NCI-H1048 (cell line): ENCODE results near the gene RNU2-63P.
"Not testable (repeated sequence)": the region's sequence is repeated elsewhere in the genome, so short reads cannot be mapped to it uniquely, and the experiment has no call there.

Source experiments
- DNase-seq: peaks from one replicate; lab custom pipeline; 2025; lab: John Stamatoyannopoulos, UW

The RNU2-63P gene

DNA sequence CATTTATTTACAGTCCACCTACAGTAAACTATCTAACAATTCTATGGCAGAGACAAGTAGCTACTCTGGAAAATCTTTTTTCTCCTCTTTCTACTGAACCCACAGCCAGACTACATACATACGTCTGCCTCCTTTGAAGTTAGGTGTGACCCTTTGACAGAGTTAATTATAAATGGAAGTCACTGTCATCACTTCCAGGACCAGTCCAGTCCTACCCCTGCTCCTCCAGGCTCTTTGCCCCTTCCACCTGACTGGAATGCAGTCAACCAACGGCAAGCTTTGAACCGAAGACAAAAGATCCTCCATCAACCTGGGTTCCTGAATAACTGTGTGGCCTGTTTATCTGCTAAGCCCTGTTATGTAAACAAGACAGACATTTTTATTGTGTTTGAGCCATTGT lies 35.2 kb downstream of the RNU2-63P start:
- not testable (repeated sequence) for DNase-seq

DNA sequence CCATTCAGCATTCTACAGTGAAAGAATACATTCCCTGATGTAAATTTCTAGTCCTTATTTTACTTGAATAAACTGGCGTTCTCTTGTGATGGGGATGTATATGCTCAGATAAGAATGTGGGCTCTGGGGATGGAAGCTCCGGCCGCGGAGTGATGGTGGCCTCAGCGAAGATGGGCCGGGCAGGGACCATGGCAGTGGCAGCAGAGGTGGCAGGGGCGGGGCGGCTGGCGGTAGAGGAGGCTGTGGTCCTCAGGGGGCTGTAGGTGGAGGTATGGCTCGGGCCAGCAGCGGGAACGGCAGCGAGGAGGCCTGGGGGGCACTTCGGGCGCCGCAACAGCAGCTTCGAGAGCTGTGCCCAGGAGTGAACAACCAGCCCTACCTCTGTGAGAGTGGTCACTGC lies 44.0 kb downstream of the RNU2-63P start:
- not testable (repeated sequence) for DNase-seq
